ENCODE results near the gene CAST. TPM values are rescaled to one million over a fixed set of nuclear protein-coding genes. Genes with fewer than 3 reads are reported as not detected.

Gene CAST
- total RNA-seq, 4 donors from 2014 or later: 292 to 347 (median 320) TPM

DNA sequence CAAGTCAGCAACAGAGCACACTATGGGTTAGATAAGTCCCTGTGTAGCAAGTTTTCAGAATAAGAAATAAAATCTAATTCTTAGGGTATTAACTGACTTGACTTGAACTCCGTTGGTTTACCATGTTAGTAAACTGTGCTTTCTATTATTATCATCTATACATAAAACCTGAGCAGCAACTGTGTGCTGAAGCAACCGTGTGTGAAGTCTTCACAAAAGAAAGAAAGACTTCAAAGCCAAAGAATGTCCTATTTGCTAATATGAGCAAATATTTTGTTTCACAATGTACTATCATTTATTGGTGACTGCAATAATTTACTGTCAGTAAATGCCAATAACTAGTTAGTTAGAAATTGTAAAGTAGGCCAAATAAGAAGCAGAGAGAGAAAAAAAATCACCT is 112.9 kb downstream of the CAST start:
- WGBS, 2 donors (ENCODE audit: low coverage in 1 of 2): 89 to 100% methylated on average over 1 to 2 of the region's 2 CpGs
- no peak for TF ChIP-seq POLR2AphosphoS5 (IDR thresholded peaks at IDR 0.05)
- no peak for TF ChIP-seq CTCF (IDR thresholded peaks at IDR 0.05)
- no peak for TF ChIP-seq POLR2A (IDR thresholded peaks at IDR 0.05)
- no peak for TF ChIP-seq EP300 (IDR thresholded peaks at IDR 0.05)
- Histone ChIP-seq H3K4me3 (no peak overlapping the region), H3K9me3 (no peaks in the 10 kb centered on the region), H3K27ac (peak overlapping the region in 1 of 4 donors; percentile 17), H3K27me3 (no peaks in the 10 kb centered on the region), H3K4me1 (peaks cover 0 to 44% (median 0%) of the 10 kb centered on the region in 3 donors), H3K36me3 (peaks cover 10 to 89% of the 10 kb centered on the region in 2 donors)
- no peak for ATAC-seq

DNA sequence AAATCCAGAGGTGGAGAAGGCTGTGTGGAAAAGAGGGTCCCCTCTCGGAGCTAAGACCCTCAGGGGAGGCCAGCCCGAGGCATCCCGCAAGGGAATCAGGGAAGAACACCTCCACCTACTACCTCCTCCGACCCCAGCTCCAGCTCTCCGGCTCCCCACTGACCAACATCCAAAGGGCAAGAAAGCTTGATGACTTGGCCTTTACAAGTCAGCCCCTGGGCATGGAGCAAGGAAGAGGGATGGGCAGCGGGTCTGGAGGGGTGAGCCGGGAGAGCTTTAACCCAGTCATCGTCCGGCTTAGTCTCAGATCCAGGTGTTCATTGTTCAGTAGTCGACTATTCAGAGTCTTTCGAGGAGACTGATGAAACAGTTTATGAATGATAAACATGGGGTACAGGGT is 113.5 kb downstream of the CAST start:
- H3K36me3 ChIP-seq: peaks cover 4 to 82% of the 10 kb centered on the region in 2 donors
- H3K27me3 ChIP-seq: no peaks in the 10 kb centered on the region
- no peak overlapping the region for H3K4me3 ChIP-seq
- H3K27ac ChIP-seq: peak overlapping the region in 2 of 4 donors; percentile 48 to 60
- 88 to 93% methylated on average over 5 to 7 of the region's 11 CpGs for WGBS, 2 donors (ENCODE audit: low coverage in 1 of 2)
- peaks cover 0 to 50% (median 2%) of the 10 kb centered on the region in 3 donors for H3K4me1 ChIP-seq
- no peaks in the 10 kb centered on the region for H3K9me3 ChIP-seq
- TF ChIP-seq CTCF (IDR thresholded peaks at IDR 0.05) (no peak), POLR2AphosphoS5 (IDR thresholded peaks at IDR 0.05) (no peak), POLR2A (IDR thresholded peaks at IDR 0.05) (no peak), EP300 (IDR thresholded peaks at IDR 0.05) (no peak)
- ATAC-seq: no peak

- Histone ChIP-seq H3K4me3 (no peak overlapping the region), H3K9me3 (no peaks in the 10 kb centered on the region), H3K4me1 (peaks cover 3 to 52% (median 7%) of the 10 kb centered on the region in 3 donors), H3K27ac (peak overlapping the region in 3 of 4 donors; percentile 48 to 60 (median 50)), H3K27me3 (no peaks in the 10 kb centered on the region), H3K36me3 (peaks cover 3 to 75% of the 10 kb centered on the region in 2 donors)
- TF ChIP-seq POLR2AphosphoS5 (IDR thresholded peaks at IDR 0.05) (peak; percentile 44), CTCF (IDR thresholded peaks at IDR 0.05) (no peak)
- WGBS, 2 donors (ENCODE audit: low coverage in 1 of 2): 5 to 12% methylated on average over 2 of the region's 2 CpGs
- no peak for ATAC-seq
Observed at GRCh38 chr5:96776621-96777020, 114.4 kb downstream of the CAST start.

- H3K36me3 ChIP-seq: peaks cover 3 to 75% of the 10 kb centered on the region in 2 donors
- ATAC-seq: peak; percentile 45
Observed at GRCh38 chr5:96778409-96778808, 116.2 kb downstream of the CAST start.

More at GRCh38 chr5:96778409-96778808, 116.2 kb downstream of the CAST start:
- Histone ChIP-seq H3K4me3 (no peak overlapping the region), H3K27me3 (no peaks in the 10 kb centered on the region), H3K27ac (peak overlapping the region in 1 of 4 donors; percentile 0), H3K9me3 (no peaks in the 10 kb centered on the region), H3K4me1 (peaks cover 4 to 55% (median 7%) of the 10 kb centered on the region in 3 donors)
- 59 to 100% methylated on average over 1 of the region's 1 CpG for WGBS, 2 donors (ENCODE audit: low coverage in 1 of 2)
- TF ChIP-seq POLR2AphosphoS5 (IDR thresholded peaks at IDR 0.05) (peak; percentile 10), CTCF (IDR thresholded peaks at IDR 0.05) (no peak), EP300 (IDR thresholded peaks at IDR 0.05) (no peak), POLR2A (IDR thresholded peaks at IDR 0.05) (no peak)
